HepG2 (cell line): ENCODE results near the gene THEMIS. TPM values are rescaled to one million over a fixed set of nuclear protein-coding genes. Genes with fewer than 3 reads are reported as not detected.

ENCODE experiments used
- ATAC-seq: fragments of 200-7000 bp; cut with Tn5 transposase; 3 replicates; pipeline ENCODE4 v1.9.1; 2020; ENCODE audit warnings: mild to moderate bottlenecking, moderate library complexity
- BruUV-seq: library from RNA; stranded (reverse); fragments of 400-500 nt; replicated peaks from 2 replicates; lab custom pipeline; 2021; lab: Mats Ljungman, UMichigan
- CTCF ChIA-PET: fragments of 300-600 bp; formaldehyde crosslinking; extraction: SDS; loops from one replicate; lab custom pipeline; 2021; ENCODE audit warnings: low total read pairs, inconsistent platforms, low intra/inter-chr PET ratio; lab: Yijun Ruan, JAX
- POLR2A ChIA-PET: fragments of 350-600 bp; sonication (Branson Sonifier 250); formaldehyde crosslinking; loops from one replicate; lab custom pipeline; 2020; ENCODE audit warnings: antibody characterized with exemption, inconsistent platforms; lab: Yijun Ruan, JAX
- DNase-seq: peaks from one replicate; pipeline ENCODE4 v3.0.0-alpha.2; 2015; ENCODE audit warnings: low spot score
- FAIRE-seq: peaks from 3 replicates; lab custom pipeline; 2011; peaks lifted over from hg19 to GRCh38; lab: Jason Lieb, UNC
- H2AFZ ChIP-seq: one replicate; pipeline ENCODE4 v1.6.1; 2011; ENCODE audit warnings: low read length, inconsistent platforms
- H3K27ac ChIP-seq: fragments of 300-600 bp; 3 replicates; pipeline ENCODE4 v1.8.0; 2011; ENCODE audit warnings: mixed run types, mild to moderate bottlenecking, mixed read lengths, low read length, inconsistent platforms; ENCODE audit not compliant: insufficient read depth; ENCODE audit errors: extremely low read length
- H3K27me3 ChIP-seq, 2 experiments: fragments of 200-600 bp in 1 of 2; 2 replicates in 1 of 2; 3 replicates in 1 of 2; pipeline versions ENCODE4 v1.6.0 to v1.8.0; 2011; ENCODE audit warnings: low read length in 2 of 2, mild to moderate bottlenecking in 2 of 2, moderate library complexity in 2 of 2, inconsistent platforms in 1 of 2; ENCODE audit not compliant: insufficient read depth in 2 of 2, control insufficient read depth in 1 of 2
- H3K36me3 ChIP-seq, 2 experiments: fragments of 200-600 bp in 1 of 2; replicated peaks in 1 of 2; 2 replicates in 1 of 2; 3 replicates in 1 of 2; pipeline versions ENCODE4 v1.5.1 to v1.8.0; 2011; ENCODE audit warnings: low read length in 2 of 2, inconsistent platforms in 1 of 2; ENCODE audit not compliant: insufficient read depth in 2 of 2, control insufficient read depth in 1 of 2
- H3K4me1 ChIP-seq: 2 replicates; pipeline ENCODE4 v1.5.1; 2012; ENCODE audit warnings: low read length, inconsistent platforms; ENCODE audit not compliant: insufficient read depth
- H3K4me2 ChIP-seq: 2 replicates; pipeline ENCODE4 v1.6.0; 2011; ENCODE audit warnings: low read depth, low read length, inconsistent platforms
- H3K4me3 ChIP-seq, 3 experiments: fragments of 200-600 bp in 1 of 3; sonication (generic), shearing (Covaris generic) in 1 of 3; replicated peaks in 1 of 3; 2 replicates each; pipeline ENCODE4 v1.5.1; 2011 to 2016; ENCODE audit warnings: low read length in 3 of 3, inconsistent platforms in 2 of 3, low read depth in 2 of 3, mild to moderate bottlenecking in 2 of 3, control low read depth in 1 of 3, mixed read lengths in 1 of 3; ENCODE audit not compliant: insufficient read depth in 1 of 3
- H3K79me2 ChIP-seq: one replicate; pipeline ENCODE4 v1.6.1; 2011; ENCODE audit warnings: low read length, inconsistent platforms; ENCODE audit not compliant: insufficient read depth
- H3K9ac ChIP-seq: 2 replicates; pipeline ENCODE4 v1.6.0; 2011; ENCODE audit warnings: mild to moderate bottlenecking, low read depth, low read length, inconsistent platforms; ENCODE audit not compliant: insufficient read depth
- H3K9me3 ChIP-seq: 2 replicates; pipeline ENCODE4 v1.5.1; 2012; ENCODE audit warnings: mild to moderate bottlenecking, low read length
- H4K20me1 ChIP-seq: 2 replicates; pipeline ENCODE4 v1.6.0; 2011; ENCODE audit warnings: inconsistent platforms, mild to moderate bottlenecking, low read length, moderate library complexity; ENCODE audit not compliant: insufficient read depth
- BORCS8-MEF2B ChIP-seq: sonication (generic); formaldehyde crosslinking; IDR thresholded peaks from 2 replicates; pipeline ENCODE4 v1.8.0; 2022; ENCODE audit warnings: mild to moderate bottlenecking, missing genetic modification reagents
- CCDC6 ChIP-seq: sonication (generic); formaldehyde crosslinking; IDR thresholded peaks from 2 replicates; pipeline ENCODE4 v1.8.1; 2022; ENCODE audit warnings: mild to moderate bottlenecking, missing genetic modification reagents, moderate library complexity
- MXI1 ChIP-seq: IDR thresholded peaks from 3 replicates; pipeline ENCODE4 v1.6.1; 2012; ENCODE audit warnings: low read depth, low read length, inconsistent platforms, borderline replicate concordance
- NFE2L1 ChIP-seq: sonication (generic); formaldehyde crosslinking; IDR thresholded peaks from 2 replicates; pipeline ENCODE4 v1.4.0; 2020; ENCODE audit warnings: missing genetic modification reagents, mild to moderate bottlenecking, borderline replicate concordance
- POLR2A ChIP-seq, 2 experiments: IDR thresholded peaks; 2 replicates each; pipeline ENCODE4 v1.6.1; 2011; ENCODE audit warnings: low read depth in 2 of 2, low read length in 2 of 2, mild to moderate bottlenecking in 1 of 2, moderate library complexity in 1 of 2; ENCODE audit not compliant: insufficient read depth in 1 of 2
- SETDB1 ChIP-seq: sonication (generic); formaldehyde crosslinking; IDR thresholded peaks from 2 replicates; pipeline ENCODE4 v1.5.1; 2020; ENCODE audit warnings: missing genetic modification reagents, mild to moderate bottlenecking, borderline replicate concordance
- ZNF274 ChIP-seq: sonication (generic); formaldehyde crosslinking; IDR thresholded peaks from 2 replicates; pipeline ENCODE4 v1.5.1; 2020; ENCODE audit warnings: mild to moderate bottlenecking, missing genetic modification reagents
- ZNF350 ChIP-seq: sonication (generic); formaldehyde crosslinking; IDR thresholded peaks from 2 replicates; pipeline ENCODE4 v1.4.0; 2020; ENCODE audit warnings: mild to moderate bottlenecking, low read depth, missing genetic modification reagents, borderline replicate concordance
- WGBS: methylation state at CpG from one replicate; pipeline ENCODE4 v1.1.6; 2017; ENCODE audit warnings: low lambda C conversion rate; 5-methylcytosine and 5-hydroxymethylcytosine counted together
- in situ Hi-C: cut with HindIII; loops from 2 replicates; pipeline ENCODE4 v1.10.0; 2017; ENCODE audit warnings: low pct_unique_long_range_greater_than_20kb; ENCODE audit not compliant: extremely low pct_ligation_motif_present
- intact Hi-C: fragments of 100-400 bp; cut with micrococcal nuclease; formaldehyde crosslinking; loops from one replicate; pipeline ENCODE4 v1.10.0; 2022; ENCODE audit not compliant: unreplicated experiment
- polyA plus RNA-seq, 8 experiments: library from polyadenylated mRNA; depleted of rRNA in 3 of 8; stranded (reverse) in 7 of 8; unstranded in 1 of 8; fragments of >200 nt; fragmentation: Illumina TruSeq in 4 of 8; extraction: Trizol in 4 of 8; gene quantifications; 2 replicates each; pipeline versions ENCODE4 v1.2.1 to v1.2.3, GENCODE V29; 2011 to 2016; ENCODE audit warnings: low read depth in 4 of 8, missing spikeins in 1 of 8, mixed read lengths in 1 of 8; ENCODE audit not compliant: insufficient read depth in 1 of 8
- total RNA-seq, 5 experiments: library from RNA; depleted of rRNA; stranded (reverse); fragments of >200 nt; fragmentation: Illumina TruSeq; extraction: Trizol; gene quantifications; 2 replicates each; pipeline ENCODE4 v1.2.3, GENCODE V29; 2016; ENCODE audit warnings: low read depth in 1 of 5

Gene THEMIS
- total and polyA plus RNA-seq, 2 of the 13 experiments (the other 11 are each of a cell fraction or from before 2014, with no cell fraction given) = not detected

GRCh38 chr6:127845242-127845641 lies 55.6 kb downstream of the THEMIS start:
- in situ Hi-C loops (no loop called here), intact Hi-C loops (no loop called here)
- Histone ChIP-seq H3K79me2 (no peaks in the 10 kb centered on the region), H3K36me3 (no peaks in the 10 kb centered on the region), H3K4me3 (no peak overlapping the region), H2AFZ (no peak overlapping the region), H3K27ac (no peak overlapping the region), H3K4me1 (no peaks in the 10 kb centered on the region), H3K9ac (no peak overlapping the region), H3K27me3 (no peaks in the 10 kb centered on the region), H3K4me2 (no peak overlapping the region), H3K9me3 (no peaks in the 10 kb centered on the region), H4K20me1 (no peaks in the 10 kb centered on the region)
- no peak for ATAC-seq
- ChIA-PET POLR2A (no interaction called here), CTCF (no interaction called here)
- DNase-seq = no peak
- no peak for TF ChIP-seq CCDC6 (CRISPR knock-in tag)
- no peak for TF ChIP-seq ZNF350
- no peak for TF ChIP-seq MXI1
- TF ChIP-seq BORCS8-MEF2B (CRISPR knock-in tag) = no peak
- no peak for TF ChIP-seq SETDB1 (CRISPR knock-in tag)
- no peak for TF ChIP-seq ZNF274 (CRISPR knock-in tag)
- BruUV-seq = no TSS peak
- WGBS = 0% methylated on average over 3 of the region's 3 CpGs
- no peak for FAIRE-seq

- POLR2A ChIA-PET = no interaction called here
- Histone ChIP-seq H3K4me3 (no peak overlapping the region), H4K20me1 (no peaks in the 10 kb centered on the region), H3K27me3 (no peaks in the 10 kb centered on the region), H3K27ac (no peak overlapping the region), H3K4me1 (no peaks in the 10 kb centered on the region), H3K9me3 (no peaks in the 10 kb centered on the region), H2AFZ (no peak overlapping the region), H3K79me2 (no peaks in the 10 kb centered on the region), H3K36me3 (no peaks in the 10 kb centered on the region), H3K4me2 (no peak overlapping the region), H3K9ac (no peak overlapping the region)
- no peak for ATAC-seq
- no TSS peak for BruUV-seq
- no peak for DNase-seq
- TF ChIP-seq NFE2L1 (CRISPR knock-in tag) (no peak), POLR2A (IDR thresholded peaks at IDR 0.05; ENCODE audit: insufficient read depth in 1 of 2, low read depth in 2 of 2, low read length in 2 of 2) (no peak)
- WGBS = 2% methylated on average over 1 of the region's 1 CpG
- CTCF ChIA-PET = no interaction called here
- FAIRE-seq = no peak
- in situ Hi-C loops (no loop called here), intact Hi-C loops (no loop called here)
These were observed 56.3 kb downstream of the THEMIS start for GRCh38 chr6:127844529-127844928.
